AG20443 (cell line): ENCODE results near the gene MPZ.
"Not testable (repeated sequence)": the region's sequence is repeated elsewhere in the genome, so short reads cannot be mapped to it uniquely, and the experiment has no call there.

ENCODE experiments used
- DNase-seq: peaks from one replicate; pipeline ENCODE4 v3.0.0; 2012; ENCODE audit warnings: low spot score, mixed read lengths

The MPZ gene

GRCh38 chr1:161299347-161299746 is 10.4 kb downstream of the MPZ start:
- DNase-seq, result no peak

DNA sequence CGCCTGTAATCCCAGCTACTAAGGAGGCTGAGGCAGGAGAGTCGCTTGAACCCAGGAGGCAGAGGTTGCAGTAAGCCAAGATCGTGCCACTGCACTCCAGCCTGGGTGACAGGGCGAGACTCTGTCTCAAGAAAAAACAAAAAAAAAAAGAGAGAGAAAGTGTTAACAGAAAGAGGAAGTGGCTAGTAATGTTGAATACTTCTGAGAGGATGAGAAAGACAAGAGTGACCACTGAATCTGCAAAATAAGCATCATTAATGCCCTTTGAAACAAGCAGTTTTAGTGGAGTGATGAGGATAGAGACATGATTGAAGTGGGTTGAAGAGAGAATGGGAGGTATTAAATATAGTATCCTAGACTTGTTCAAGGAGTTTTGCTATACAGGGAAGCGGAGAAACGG is 11.7 kb downstream of the MPZ start:
- no peak for DNase-seq

GRCh38 chr1:161297415-161297814 is 12.4 kb downstream of the MPZ start:
- no peak for DNase-seq

- DNase-seq, result no peak
Observed at GRCh38 chr1:161290779-161291178, 19.0 kb downstream of the MPZ start.

DNA sequence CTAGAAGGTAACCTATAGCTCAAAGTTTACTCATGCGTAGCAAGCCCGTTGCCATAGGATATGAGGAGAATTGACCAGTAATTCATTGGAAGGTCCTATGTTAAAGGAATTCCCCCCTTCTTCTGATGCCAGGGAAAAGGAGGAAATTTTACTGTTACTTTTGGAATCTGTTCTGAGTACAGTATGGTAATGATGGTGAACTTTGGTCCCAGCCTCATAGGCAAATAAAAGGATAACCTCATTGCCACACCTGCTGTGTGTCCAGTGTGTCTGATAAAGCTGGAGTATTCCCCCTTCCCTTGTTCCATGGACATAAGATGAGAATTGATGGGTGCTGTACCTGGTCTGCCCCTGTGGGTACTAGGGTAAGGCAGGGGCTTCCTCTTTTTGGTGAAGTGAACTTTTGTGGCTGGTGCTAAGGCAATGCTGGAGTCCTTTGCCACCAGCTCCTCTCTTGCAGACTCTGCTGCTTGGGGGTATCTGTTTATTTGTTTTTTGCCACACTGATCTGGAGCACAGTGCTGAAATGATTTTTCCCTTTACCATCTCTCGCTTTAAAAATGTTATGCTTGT is 22.2 kb downstream of the MPZ start:
- DNase-seq, result no peak

DNA sequence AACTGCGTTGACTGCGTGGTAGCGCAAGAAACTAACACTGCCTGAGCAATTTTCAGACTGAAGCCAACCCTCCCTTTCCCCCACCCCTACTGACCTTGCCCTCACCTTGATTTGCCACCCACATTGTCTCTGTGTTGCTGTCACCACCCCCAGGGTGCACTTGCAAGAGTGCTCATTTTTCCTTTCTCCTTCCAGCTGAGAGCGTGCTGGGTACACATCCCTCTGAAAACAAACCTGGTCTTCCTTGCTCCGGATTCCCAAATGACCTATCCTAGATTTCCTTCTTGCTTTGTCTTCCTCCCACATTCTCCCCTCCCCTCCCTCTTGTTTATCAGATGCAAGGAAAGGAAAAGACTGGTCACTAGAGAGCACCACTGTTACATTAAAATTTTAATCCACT is 24.2 kb downstream of the MPZ start:
- no peak for DNase-seq

DNA sequence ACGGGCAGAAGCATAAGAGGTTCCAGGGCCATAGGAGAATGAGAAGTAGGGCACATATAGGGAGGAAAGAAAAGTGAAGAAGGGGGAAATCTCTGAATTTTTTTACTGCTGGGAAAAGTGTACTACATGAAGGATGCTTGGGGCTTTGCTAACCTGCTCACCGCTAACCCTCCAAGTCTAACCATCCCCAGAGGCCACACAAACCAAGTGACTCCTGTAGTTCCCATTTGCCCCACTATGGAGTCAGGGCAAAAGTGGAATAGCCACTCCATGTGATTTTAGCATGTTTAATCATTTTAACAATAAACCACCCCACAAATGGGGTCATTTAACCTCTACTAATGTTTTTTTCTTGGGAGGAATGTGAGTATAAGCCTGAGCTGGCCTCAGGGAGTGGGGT is 24.7 kb downstream of the MPZ start:
- no peak for DNase-seq

GRCh38 chr1:161282991-161283390 is 26.8 kb downstream of the MPZ start:
- DNase-seq, result no peak

GRCh38 chr1:161274874-161275273 is 34.9 kb downstream of the MPZ start:
- DNase-seq, result no peak

- peak; percentile 28 for DNase-seq
Observed at GRCh38 chr1:161273402-161273801, 36.4 kb downstream of the MPZ start.

DNA sequence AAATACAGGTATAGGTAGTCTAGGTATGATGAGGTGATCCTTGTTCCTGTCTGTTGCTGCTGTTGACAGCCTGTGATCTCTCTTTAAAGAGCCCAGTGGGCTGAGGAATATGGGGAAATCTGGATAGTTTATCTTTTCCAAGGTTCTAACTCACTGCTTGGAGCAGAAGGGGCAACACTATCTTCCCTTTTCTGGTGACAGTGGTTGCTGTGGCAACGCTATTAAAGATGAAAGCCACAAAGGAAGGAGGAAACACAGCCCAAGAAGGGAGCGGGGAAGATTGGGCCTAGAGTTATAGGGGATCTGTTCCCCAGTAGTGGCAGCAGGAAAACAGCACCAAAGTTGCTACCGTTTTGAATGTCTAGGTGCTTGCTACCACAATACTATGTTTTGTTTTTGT is 42.4 kb downstream of the MPZ start:
- no peak for DNase-seq

DNA sequence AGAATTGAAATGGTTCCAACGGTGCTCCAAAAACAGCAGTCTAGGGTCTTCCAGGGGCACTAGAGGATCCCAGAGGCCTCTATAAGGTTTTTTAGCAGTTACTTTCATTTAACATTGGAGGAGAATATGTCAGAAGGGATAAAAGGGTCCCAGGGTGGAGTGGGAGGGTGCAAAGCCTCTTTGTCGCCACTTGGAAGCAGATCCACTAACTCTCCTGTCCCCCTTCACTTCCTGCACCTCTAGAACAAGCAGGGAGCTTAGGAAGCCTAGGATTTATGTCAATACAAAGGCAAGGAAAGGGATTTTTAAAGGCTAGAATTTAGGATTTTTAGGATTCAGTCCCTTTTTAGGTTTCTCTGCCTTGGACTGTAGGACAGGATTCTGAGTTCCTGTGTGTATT is 42.9 kb downstream of the MPZ start:
- DNase-seq, result no peak

DNA sequence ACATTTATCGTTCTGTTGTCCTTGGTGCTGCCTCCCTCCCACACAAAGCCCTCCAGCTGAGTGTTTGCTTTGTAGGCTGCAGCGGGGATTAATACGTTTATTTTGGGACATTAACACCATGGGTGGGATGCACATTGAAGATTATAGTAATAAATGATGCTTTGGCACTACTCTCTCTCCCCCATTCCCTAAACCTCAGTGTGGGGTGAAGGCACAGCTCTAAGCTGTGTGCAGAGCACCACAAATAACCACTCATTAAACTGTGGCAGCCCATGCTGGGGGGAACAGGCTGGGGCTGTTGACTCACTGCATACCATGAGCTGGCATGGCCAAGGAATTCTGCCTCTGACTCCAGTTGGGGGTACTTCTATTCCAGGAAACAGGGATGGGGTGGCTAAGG is 43.6 kb downstream of the MPZ start:
- DNase-seq, result peak; percentile 30

- no peak for DNase-seq
Observed at GRCh38 chr1:161265305-161265704, 44.5 kb downstream of the MPZ start.

DNA sequence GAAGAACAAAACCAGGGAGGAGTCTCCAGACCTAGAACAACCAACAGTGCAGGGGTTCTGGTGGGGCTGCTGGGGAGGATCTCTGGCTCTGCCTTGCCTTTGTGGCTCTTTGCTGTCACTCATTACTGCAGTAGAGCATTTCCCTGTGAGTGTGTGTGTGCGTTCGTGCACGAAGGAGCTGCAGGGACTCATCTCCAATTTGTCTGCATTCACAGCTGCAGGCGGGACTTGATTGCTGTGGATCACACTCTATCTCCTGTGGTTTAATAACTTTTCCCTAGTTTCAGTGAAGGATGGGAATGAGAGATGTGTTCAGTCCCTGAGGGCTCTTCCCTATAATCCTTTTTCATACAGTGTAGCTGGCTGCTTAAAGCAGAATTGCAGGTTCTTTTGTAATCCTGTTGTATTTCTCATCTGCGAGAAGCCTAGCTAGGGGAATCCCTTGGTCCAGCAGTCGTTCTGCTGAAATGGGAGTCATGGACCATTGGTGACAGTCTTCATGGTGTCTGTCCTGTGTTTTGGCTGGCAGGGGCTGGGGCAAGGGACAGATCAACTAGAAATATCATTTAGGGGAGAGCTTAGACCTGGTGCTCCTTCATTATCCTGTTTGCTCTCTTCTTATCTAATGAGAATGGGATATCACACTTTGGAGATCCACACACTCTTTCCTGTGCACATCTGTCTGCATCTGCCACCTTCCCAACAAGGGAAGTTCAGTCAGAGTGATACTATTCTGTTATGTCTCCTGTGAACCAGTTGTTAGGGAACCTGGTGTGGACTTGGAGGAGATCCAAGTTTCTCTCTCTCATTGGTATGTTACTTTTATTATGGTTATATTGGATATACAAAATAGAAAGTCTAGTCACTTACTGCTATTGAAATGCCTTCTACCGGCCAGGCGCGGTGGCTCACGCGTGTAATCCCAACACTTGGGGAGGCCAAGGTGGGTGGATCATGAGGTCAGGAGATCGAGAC is 48.2 kb downstream of the MPZ start:
- no peak for DNase-seq

DNA sequence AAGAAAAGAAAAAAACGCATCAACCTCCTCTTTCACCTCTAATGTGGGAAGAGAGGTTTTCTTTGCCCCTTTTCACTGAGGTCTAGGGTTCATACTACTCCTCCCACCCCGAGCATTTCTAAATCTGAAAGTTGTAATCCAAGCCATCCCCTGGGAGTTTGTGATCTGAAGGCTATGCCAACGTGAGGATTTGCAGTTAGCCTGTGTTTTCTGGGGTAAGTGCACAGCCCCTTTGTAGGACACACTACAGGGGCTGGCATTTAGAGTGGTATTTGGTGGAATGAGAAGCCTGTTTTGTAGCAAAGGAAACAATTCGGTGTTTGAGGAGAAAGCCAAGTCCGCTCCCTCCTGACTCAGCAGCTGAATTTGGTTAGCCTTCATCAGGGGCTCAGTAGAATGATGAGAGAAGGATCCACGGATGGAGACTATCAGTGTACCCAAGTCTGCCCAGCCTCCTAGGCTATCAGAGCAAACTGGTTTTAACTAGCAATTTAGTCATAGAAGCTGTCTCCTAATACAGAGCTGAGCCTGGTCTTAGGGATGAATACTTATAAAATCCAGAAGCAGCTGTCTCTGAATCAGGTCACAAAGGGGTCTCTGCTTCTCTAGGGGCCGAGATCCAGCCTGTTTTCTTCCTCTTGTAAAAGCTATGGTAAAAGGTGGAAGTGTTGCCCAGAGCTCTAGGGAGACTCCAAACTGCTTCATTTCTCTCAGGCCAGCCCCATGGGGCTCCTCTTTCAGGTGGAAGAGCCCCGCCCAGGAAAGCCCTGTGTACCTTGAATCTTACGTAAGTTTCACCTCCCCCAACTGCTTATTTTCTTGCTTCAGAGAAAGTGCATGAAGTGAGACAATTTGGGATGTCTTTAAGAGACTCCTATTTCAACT is 49.1 kb downstream of the MPZ start:
- DNase-seq, result no peak

GRCh38 chr1:161259765-161260164 is 50.0 kb downstream of the MPZ start:
- DNase-seq, result no peak

DNA sequence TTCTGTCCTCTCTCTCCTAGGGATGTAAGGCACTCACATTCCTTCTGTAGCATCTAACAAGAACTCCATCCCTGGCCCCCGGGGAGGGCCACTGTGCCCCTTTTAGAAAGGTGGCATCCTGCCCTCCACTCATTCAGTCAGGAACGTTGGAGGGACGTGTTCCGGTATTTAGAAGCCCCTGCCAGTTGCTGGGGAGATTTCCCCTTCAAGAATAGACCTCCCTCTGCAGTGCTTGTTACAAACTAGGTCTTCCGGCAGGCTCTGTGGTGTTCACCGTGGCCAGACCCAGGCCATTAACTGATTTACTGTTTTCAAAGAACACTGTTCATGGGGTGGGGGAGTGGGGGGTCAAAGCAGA is 50.4 kb downstream of the MPZ start:
- no peak for DNase-seq

DNA sequence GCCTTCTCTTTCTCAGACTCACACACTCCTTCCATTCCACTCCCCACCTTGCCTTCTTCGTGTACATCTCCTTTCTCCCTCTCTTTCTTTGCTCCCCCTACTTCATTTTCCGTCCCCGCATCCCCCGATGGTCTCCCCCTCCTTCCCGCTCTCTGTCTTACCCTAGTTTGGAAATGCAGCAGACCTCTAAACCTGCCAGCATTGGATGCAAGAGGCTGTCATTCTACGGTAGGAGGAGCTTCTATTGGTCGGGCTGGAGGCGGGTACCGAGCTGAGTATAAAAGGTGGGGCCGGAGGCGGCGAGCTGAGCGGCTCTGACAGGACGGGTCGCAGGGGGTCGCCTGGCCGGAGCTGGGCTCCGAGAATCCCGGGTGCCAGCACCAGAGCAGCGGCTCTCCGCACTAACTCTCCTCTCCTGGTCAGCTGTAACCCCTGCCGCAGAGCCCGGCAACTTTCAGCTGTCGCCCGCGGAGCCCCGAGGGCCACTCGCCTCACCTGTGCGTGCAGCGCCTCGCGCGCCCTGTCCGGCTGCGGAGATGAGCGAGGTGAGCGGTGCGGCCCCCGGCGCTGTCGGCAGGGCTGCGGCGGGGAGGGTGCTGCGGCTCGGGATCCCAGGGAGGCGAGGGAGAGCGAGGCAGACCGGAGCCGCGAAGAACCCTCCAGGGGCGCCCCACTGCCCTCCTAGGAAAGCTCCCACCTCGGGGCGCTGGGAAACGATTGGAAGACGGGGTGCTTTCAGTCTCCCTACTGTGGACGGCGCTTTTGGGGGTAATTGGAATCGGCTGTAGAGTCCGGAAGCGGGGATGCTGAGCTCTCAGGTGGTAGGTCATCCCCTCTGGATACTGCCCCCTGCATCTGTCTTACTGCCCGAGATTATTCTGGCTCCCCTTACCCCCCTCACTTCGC is 51.1 kb downstream of the MPZ start, which contains the start of gene PCP4L1:
Gene PCP4L1, plus strand, starts transcription at position 307 of the 906 bp plus-strand sequence. Its CDS starts 230 bp downstream, at position 537.
- DNase-seq, result peak; percentile 75

DNA sequence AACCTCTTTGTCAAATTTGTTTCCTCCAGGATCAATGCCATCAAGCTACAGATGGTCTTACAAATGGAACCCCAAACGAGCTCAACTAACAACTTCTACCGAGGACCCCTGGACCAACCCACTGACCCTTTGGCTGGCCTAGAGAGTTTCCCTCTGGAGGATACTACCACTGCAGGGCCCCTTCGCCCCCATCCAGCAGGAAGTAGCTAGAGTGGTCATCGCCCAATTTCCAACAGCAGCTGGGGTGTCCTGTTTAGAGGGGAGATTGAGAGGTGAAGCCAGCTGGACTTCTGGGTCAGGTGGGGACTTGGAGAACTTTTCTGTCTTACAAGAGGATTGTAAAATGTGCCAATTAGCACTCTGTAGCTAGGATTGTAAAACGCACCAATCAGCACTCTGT is 52.7 kb downstream of the MPZ start:
- DNase-seq, result not testable (repeated sequence)

DNA sequence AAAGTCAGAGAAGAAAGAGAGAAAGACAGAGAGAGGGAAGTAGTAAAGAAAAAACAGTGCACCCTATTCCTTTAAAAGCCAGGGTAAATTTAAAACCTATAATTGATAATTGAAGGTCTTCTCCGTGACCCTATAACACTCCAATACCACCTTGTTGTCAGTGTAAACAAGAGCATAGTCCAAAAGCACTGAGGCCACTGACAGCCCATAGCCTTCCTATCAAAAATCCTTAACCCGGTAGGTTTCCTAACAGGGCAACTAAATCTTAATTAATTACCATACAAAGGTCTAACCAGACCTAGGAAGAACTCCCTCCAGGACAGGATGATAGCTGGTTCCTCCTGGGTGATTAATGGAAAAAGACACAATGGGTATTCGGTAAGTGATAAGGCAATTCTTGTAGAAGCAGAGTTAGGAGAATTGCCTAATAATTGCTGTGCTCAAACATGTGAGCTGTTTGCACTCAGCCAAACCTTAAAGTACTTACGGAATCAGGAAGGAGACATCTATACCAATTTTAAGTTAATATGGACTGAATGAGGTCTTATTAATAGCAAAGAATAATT is 53.7 kb downstream of the MPZ start:
- DNase-seq, result not testable (repeated sequence)
